Suprapubic skin (tissue), 4 donors: ENCODE results near the gene ROBO3. TPM values are rescaled to one million over a fixed set of nuclear protein-coding genes. Genes with fewer than 3 reads are reported as not detected.

Source experiments
- DNase-seq, 2 donors: peaks; one replicate each; pipeline ENCODE4 v3.0.0-alpha.2; 2019; ENCODE audit warnings: low spot score in 2 of 2
- H3K27ac ChIP-seq: fragments of 200-600 bp; sonication (generic); one replicate; pipeline ENCODE4 v1.5.1; 2019
- H3K27me3 ChIP-seq: fragments of 200-600 bp; sonication (generic); one replicate; pipeline ENCODE4 v1.5.1; 2019
- H3K36me3 ChIP-seq: fragments of 200-600 bp; sonication (generic); one replicate; pipeline ENCODE4 v1.5.1; 2019
- H3K4me1 ChIP-seq: fragments of 200-600 bp; sonication (generic); one replicate; pipeline ENCODE4 v1.5.1; 2019
- H3K4me3 ChIP-seq: fragments of 200-600 bp; sonication (generic); one replicate; pipeline ENCODE4 v1.5.1; 2019; ENCODE audit warnings: mild to moderate bottlenecking
- H3K9me3 ChIP-seq: fragments of 200-600 bp; sonication (generic); one replicate; pipeline ENCODE4 v1.5.1; 2019
- EP300 ChIP-seq: sonication (generic); formaldehyde crosslinking; IDR thresholded peaks from one replicate; pipeline ENCODE4 v1.6.1; 2017; ENCODE audit warnings: antibody characterized with exemption
- POLR2A ChIP-seq, 2 donors: fragments of 450-650 bp; IDR thresholded peaks; one replicate each; pipeline ENCODE4 v1.6.1; 2017; ENCODE audit warnings: antibody characterized with exemption in 2 of 2, mild to moderate bottlenecking in 2 of 2, moderate library complexity in 2 of 2
- POLR2AphosphoS5 ChIP-seq, 3 donors: sonication (generic); formaldehyde crosslinking; IDR thresholded peaks; one replicate each; pipeline ENCODE4 v1.6.1; 2017; ENCODE audit warnings: antibody characterized with exemption in 3 of 3
- WGBS: methylation state at CpG from one replicate; pipeline ENCODE4 v1.1.5; 2018; 5-methylcytosine and 5-hydroxymethylcytosine counted together
- total RNA-seq, 4 donors: library from RNA; depleted of rRNA; stranded (reverse); fragments of >200 nt; gene quantifications; one replicate each; pipeline ENCODE4 v1.1.0, GENCODE V29; 2016
- TF ChIP-seq, protein P1 (sequence below), 2 donors: fragments of 200-600 bp in 1 of 2; fragments of 450-650 bp in 1 of 2; sonication (generic) in 1 of 2; IDR thresholded peaks; one replicate each; pipeline ENCODE4 v1.5.1; 2016 to 2019; ENCODE audit warnings: antibody characterized with exemption in 2 of 2, mild to moderate bottlenecking in 1 of 2, moderate library complexity in 1 of 2

Gene ROBO3
- total RNA-seq, 4 donors from 2014 or later, result 1.9 to 6.8 (median 3.6) TPM

DNA sequence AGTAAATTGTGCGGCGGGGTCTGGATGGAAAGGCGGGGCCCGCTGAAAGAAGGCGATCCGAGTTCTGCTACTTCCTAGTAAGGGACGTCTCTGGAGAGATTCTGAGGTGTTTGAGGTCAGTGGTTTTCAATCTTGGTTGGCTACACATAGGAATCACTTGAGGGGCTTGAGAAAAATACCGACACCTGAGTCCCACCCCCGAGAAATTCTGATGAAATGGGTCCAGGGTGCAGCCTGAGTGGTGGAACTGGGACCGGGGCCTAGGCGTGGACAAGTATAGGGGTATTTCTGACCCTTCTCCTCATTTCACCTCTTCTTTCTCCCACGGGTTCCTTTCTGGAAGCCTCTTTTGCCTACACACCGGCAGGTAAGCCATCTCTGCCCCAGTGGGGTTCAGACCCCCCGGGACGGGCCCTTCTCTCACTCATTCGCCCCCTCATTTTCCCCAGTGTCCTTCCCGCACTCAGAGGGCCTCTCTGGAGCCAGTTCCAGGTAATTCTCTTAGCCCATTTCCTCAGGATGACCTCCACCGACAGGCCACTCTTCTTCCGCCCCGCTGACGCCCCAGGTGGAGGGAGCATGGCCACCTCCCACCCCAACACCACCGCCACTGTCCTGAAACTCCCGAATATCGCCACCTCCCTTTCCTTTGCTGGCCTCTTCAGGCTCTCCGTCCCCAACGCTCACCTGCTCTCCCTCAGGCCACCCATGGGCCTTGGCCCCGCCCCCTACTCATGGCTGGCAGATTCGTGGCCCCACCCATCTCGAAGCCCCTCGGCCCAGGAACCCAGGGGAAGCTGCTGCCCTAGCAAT lies 11.8 kb downstream of the ROBO3 start:
- Histone ChIP-seq H3K27ac (peak overlapping the region; percentile 75), H3K4me1 (peaks cover 19% of the 10 kb centered on the region), H3K27me3 (peaks cover 28% of the 10 kb centered on the region), H3K9me3 (no peaks in the 10 kb centered on the region), H3K36me3 (no peaks in the 10 kb centered on the region), H3K4me3 (peak overlapping the region; percentile 56)
- TF ChIP-seq, protein P1, sequence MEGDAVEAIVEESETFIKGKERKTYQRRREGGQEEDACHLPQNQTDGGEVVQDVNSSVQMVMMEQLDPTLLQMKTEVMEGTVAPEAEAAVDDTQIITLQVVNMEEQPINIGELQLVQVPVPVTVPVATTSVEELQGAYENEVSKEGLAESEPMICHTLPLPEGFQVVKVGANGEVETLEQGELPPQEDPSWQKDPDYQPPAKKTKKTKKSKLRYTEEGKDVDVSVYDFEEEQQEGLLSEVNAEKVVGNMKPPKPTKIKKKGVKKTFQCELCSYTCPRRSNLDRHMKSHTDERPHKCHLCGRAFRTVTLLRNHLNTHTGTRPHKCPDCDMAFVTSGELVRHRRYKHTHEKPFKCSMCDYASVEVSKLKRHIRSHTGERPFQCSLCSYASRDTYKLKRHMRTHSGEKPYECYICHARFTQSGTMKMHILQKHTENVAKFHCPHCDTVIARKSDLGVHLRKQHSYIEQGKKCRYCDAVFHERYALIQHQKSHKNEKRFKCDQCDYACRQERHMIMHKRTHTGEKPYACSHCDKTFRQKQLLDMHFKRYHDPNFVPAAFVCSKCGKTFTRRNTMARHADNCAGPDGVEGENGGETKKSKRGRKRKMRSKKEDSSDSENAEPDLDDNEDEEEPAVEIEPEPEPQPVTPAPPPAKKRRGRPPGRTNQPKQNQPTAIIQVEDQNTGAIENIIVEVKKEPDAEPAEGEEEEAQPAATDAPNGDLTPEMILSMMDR (IDR thresholded peaks at IDR 0.05), result no peak
- no peak for TF ChIP-seq POLR2AphosphoS5 (IDR thresholded peaks at IDR 0.05)
- TF ChIP-seq POLR2A (IDR thresholded peaks at IDR 0.05), result no peak
- no peak for TF ChIP-seq EP300
- DNase-seq, result no peak
- 22% methylated on average over 30 of the region's 30 CpGs for WGBS

DNA sequence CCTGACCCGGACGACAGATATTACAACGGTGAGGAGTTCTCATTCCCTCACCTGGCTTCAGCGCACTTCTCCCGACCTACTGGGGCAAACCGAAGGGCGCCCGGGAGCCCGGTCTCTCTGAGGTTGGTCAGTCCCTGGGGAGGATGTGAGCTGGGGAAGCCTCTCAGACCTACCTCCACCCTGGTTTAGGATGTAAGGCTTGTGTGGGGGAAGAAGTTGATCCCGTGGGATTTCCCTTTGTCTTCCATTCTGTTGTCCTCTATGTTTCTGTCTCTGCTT lies 12.3 kb downstream of the ROBO3 start:
- H3K27ac ChIP-seq, result no peak overlapping the region
- no peak for DNase-seq
- WGBS, result 57% methylated on average over 10 of the region's 10 CpGs

DNA sequence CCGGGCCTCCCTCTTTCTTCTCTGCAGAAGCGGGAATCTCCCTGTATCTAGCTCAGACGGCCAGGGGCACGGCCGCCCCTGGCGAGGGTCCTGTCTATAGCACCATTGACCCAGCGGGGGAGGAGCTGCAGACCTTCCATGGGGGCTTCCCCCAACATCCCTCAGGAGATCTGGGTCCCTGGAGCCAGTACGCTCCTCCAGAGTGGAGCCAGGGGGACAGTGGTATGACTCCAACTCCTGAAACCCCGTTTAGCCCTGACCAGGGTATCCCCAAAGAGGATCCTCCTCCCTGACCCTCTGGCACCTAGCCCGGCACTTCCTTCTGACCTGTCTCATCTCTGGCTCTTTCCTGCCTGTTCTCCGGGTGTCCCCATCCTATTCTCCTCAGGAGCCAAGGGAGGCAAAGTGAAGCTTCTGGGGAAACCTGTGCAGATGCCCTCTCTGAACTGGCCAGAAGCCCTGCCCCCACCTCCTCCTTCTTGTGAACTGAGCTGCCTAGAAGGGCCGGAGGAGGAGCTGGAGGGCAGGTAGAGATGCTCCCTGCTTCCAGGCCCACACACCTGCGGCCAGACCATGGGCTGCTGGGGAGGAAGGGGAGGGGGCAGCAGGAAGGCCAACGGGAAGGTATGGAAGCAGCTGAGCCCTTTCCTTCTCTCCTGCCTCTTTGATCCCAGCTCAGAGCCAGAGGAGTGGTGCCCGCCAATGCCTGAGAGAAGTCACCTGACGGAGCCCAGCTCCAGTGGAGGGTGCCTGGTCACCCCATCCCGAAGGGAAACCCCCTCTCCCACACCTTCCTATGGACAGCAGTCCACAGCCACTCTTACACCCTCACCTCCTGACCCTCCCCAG lies 12.9 kb downstream of the ROBO3 start:
- Histone ChIP-seq H3K36me3 (no peaks in the 10 kb centered on the region), H3K4me1 (peaks cover 19% of the 10 kb centered on the region), H3K9me3 (no peaks in the 10 kb centered on the region), H3K27ac (no peak overlapping the region), H3K27me3 (peaks cover 18% of the 10 kb centered on the region), H3K4me3 (no peak overlapping the region)
- TF ChIP-seq POLR2AphosphoS5 (IDR thresholded peaks at IDR 0.05) (no peak), POLR2A (IDR thresholded peaks at IDR 0.05) (no peak), EP300 (no peak)
- TF ChIP-seq, protein P1 (IDR thresholded peaks at IDR 0.05), result no peak
- 80% methylated on average over 15 of the region's 17 CpGs for WGBS
- peak in 1 of 2 donors; percentile 75 for DNase-seq

More for the DNA sequence above, 12.3 kb downstream of the ROBO3 start:
- H3K4me1 ChIP-seq, result peaks cover 19% of the 10 kb centered on the region
- H3K27me3 ChIP-seq, result peaks cover 24% of the 10 kb centered on the region
- H3K36me3 ChIP-seq, result no peaks in the 10 kb centered on the region
- H3K4me3 ChIP-seq, result peak overlapping the region; percentile 56
- no peaks in the 10 kb centered on the region for H3K9me3 ChIP-seq
- TF ChIP-seq EP300 (no peak), POLR2AphosphoS5 (IDR thresholded peaks at IDR 0.05) (no peak), POLR2A (IDR thresholded peaks at IDR 0.05) (no peak)
- TF ChIP-seq, protein P1 (IDR thresholded peaks at IDR 0.05), result no peak

DNA sequence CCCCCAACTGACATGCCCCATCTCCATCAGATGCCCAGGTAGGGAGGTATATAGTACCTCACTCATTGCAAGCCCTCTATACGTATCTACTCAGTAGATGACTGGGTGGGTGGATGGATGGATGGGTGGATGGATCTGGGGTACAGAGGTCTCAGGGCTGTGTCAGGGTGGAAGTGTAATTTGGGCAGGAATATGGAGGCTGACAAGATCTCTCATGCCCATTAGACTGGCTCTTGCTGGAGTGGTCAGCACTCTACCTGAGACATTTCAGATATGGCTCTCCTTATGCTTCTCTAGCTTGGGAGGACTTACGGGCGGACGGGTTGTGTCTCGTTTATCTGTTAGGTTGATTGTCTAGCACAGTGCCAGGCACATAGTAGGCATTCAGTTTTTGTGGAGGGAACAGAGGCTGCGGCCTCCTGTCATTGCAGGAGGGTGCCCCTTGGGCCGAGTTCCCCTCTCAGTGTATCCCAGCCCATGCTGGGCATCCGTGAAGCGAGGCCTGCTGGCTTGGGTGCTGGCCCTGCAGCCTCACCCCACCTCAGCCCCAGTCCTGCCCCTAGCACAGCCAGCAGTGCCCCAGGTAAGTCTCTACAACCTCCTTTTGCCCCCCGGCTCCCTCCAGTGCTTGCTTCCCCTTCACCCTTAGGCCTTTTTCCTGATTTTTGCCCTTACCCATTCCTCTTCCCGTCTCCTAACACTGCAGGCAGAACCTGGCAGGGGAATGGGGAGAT lies 13.7 kb downstream of the ROBO3 start:
- H3K36me3 ChIP-seq, result no peaks in the 10 kb centered on the region
- WGBS, result 87% methylated on average over 11 of the region's 11 CpGs
- peaks cover 19% of the 10 kb centered on the region for H3K4me1 ChIP-seq
- H3K27ac ChIP-seq, result no peak overlapping the region
- no peaks in the 10 kb centered on the region for H3K9me3 ChIP-seq
- no peak overlapping the region for H3K4me3 ChIP-seq
- peaks cover 13% of the 10 kb centered on the region for H3K27me3 ChIP-seq
- DNase-seq, result peak in 1 of 2 donors; percentile 50
- TF ChIP-seq POLR2A (IDR thresholded peaks at IDR 0.05) (no peak), POLR2AphosphoS5 (IDR thresholded peaks at IDR 0.05) (no peak), EP300 (no peak)
- TF ChIP-seq, protein P1 (IDR thresholded peaks at IDR 0.05), result no peak
